Neuronal stem cell (in vitro differentiated cells): ENCODE results near the gene CALML5.

ENCODE experiments used
- DNase-seq: peaks from one replicate; pipeline ENCODE4 v3.0.0-alpha.2; 2013; ENCODE audit warnings: low spot score
- H2AFZ ChIP-seq: one replicate; pipeline ENCODE4 v1.6.1; 2013; ENCODE audit warnings: mild to moderate bottlenecking, low read length, inconsistent platforms
- H2AK5ac ChIP-seq: 2 replicates; pipeline ENCODE4 v1.6.1; 2013; ENCODE audit warnings: low read depth, mild to moderate bottlenecking, inconsistent platforms, low read length, moderate library complexity, mixed read lengths
- H2BK120ac ChIP-seq: 2 replicates; pipeline ENCODE4 v1.6.1; 2013; ENCODE audit warnings: low read depth, mild to moderate bottlenecking, inconsistent platforms, low read length, moderate library complexity, mixed read lengths
- H2BK12ac ChIP-seq: one replicate; pipeline ENCODE4 v1.6.1; 2013; ENCODE audit warnings: low read length, inconsistent platforms
- H2BK15ac ChIP-seq: 2 replicates; pipeline ENCODE4 v1.6.1; 2013; ENCODE audit warnings: mild to moderate bottlenecking, low read length, inconsistent platforms, mixed read lengths
- H2BK5ac ChIP-seq: one replicate; pipeline ENCODE4 v1.6.1; 2013; ENCODE audit warnings: inconsistent platforms, mild to moderate bottlenecking, low read length, moderate library complexity
- H3K14ac ChIP-seq: one replicate; pipeline ENCODE4 v1.6.1; 2013; ENCODE audit warnings: low read length, inconsistent platforms
- H3K18ac ChIP-seq: 2 replicates; pipeline ENCODE4 v1.6.1; 2013; ENCODE audit warnings: low read length, inconsistent platforms
- H3K23ac ChIP-seq: 2 replicates; pipeline ENCODE4 v1.6.1; 2013; ENCODE audit warnings: low read depth, mild to moderate bottlenecking, mixed read lengths, low read length, inconsistent platforms; ENCODE audit not compliant: poor library complexity
- H3K27ac ChIP-seq: replicated peaks from 3 replicates; pipeline ENCODE4 v1.5.1; 2013; ENCODE audit warnings: low read length, inconsistent platforms
- H3K27me3 ChIP-seq, 3 experiments: 2 replicates each; pipeline ENCODE4 v1.6.1; 2013; ENCODE audit warnings: low read length in 3 of 3, mild to moderate bottlenecking in 2 of 3, inconsistent platforms in 1 of 3, low read depth in 1 of 3, mixed read lengths in 1 of 3, moderate library complexity in 1 of 3; ENCODE audit not compliant: control insufficient read depth in 3 of 3, insufficient read depth in 3 of 3
- H3K36me3 ChIP-seq, 2 donors: replicated peaks in 1 of 2; 2 replicates each; pipeline ENCODE4 v1.6.1; 2013; ENCODE audit warnings: low read length in 2 of 2; ENCODE audit not compliant: control insufficient read depth in 2 of 2, insufficient read depth in 2 of 2
- H3K4ac ChIP-seq: 2 replicates; pipeline ENCODE4 v1.6.1; 2013; ENCODE audit warnings: inconsistent platforms, mild to moderate bottlenecking, low read length, moderate library complexity
- H3K4me1 ChIP-seq, 2 donors: 1 replicate in 1 of 2; 2 replicates in 1 of 2; pipeline ENCODE4 v1.6.1; 2013; ENCODE audit warnings: low read length in 2 of 2, low read depth in 1 of 2; ENCODE audit not compliant: control insufficient read depth in 2 of 2, insufficient read depth in 1 of 2
- H3K4me2 ChIP-seq: one replicate; pipeline ENCODE4 v1.6.1; 2013; ENCODE audit warnings: mild to moderate bottlenecking, low read length, inconsistent platforms; ENCODE audit not compliant: insufficient read depth, poor library complexity, severe bottlenecking
- H3K4me3 ChIP-seq, 2 donors: 2 replicates each; pipeline ENCODE4 v1.5.1; 2013; ENCODE audit warnings: low read length in 2 of 2, mild to moderate bottlenecking in 2 of 2, inconsistent platforms in 1 of 2, moderate library complexity in 1 of 2
- H3K79me1 ChIP-seq: one replicate; pipeline ENCODE4 v1.6.1; 2013; ENCODE audit warnings: low read depth, mild to moderate bottlenecking, inconsistent platforms, low read length, moderate library complexity
- H3K9ac ChIP-seq: one replicate; pipeline ENCODE4 v1.6.1; 2013; ENCODE audit warnings: mild to moderate bottlenecking, low read depth, low read length, inconsistent platforms; ENCODE audit not compliant: poor library complexity
- H3K9me3 ChIP-seq, 2 donors: replicated peaks in 1 of 2; 2 replicates each; pipeline versions ENCODE3 to v1.6.1; 2013; ENCODE audit warnings: low read length in 2 of 2, mild to moderate bottlenecking in 2 of 2, inconsistent platforms in 1 of 2, low read depth in 1 of 2, mixed read lengths in 1 of 2, moderate library complexity in 1 of 2; ENCODE audit not compliant: control insufficient read depth in 2 of 2, insufficient read depth in 1 of 2
- H4K8ac ChIP-seq: one replicate; pipeline ENCODE4 v1.6.1; 2013; ENCODE audit warnings: low read depth, mild to moderate bottlenecking, inconsistent platforms, low read length, moderate library complexity
- H4K91ac ChIP-seq: one replicate; pipeline ENCODE4 v1.6.1; 2013; ENCODE audit warnings: low read length, low read depth, mild to moderate bottlenecking, inconsistent platforms; ENCODE audit not compliant: poor library complexity
- WGBS, 2 donors: extraction: QIAGEN DNeasy Blood & Tissue Kit; methylation state at CpG; one replicate each; pipeline ENCODE4 v1.1.7; 2013; ENCODE audit warnings: missing lambda C conversion rate in 2 of 2, mixed read lengths in 1 of 2; ENCODE audit not compliant: insufficient read length in 2 of 2, insufficient replicate concordance in 1 of 2; ENCODE audit errors: extremely low coverage in 2 of 2; 5-methylcytosine and 5-hydroxymethylcytosine counted together

CALML5 gene

GRCh38 chr10:5461203-5461588 lies 38.2 kb downstream of the CALML5 start:
- no peak overlapping the region for H4K8ac ChIP-seq
- no peak overlapping the region for H3K18ac ChIP-seq
- no peak overlapping the region for H3K14ac ChIP-seq
- no peak overlapping the region for H2AFZ ChIP-seq
- no peak overlapping the region for H2BK5ac ChIP-seq
- no peak overlapping the region for H3K9ac ChIP-seq
- no peaks in the 10 kb centered on the region for H3K79me1 ChIP-seq
- WGBS, 2 donors = no CpG with 5 or more reads among the region's 4 CpGs
- no peak overlapping the region for H3K4ac ChIP-seq
- peaks cover 0 to 2% of the 10 kb centered on the region in 2 donors for H3K4me1 ChIP-seq
- no peak overlapping the region for H3K4me3 ChIP-seq
- H3K9me3 ChIP-seq = peaks cover 10 to 14% of the 10 kb centered on the region in 2 donors
- no peak overlapping the region for H2BK120ac ChIP-seq
- peaks cover 22 to 55% of the 10 kb centered on the region in 2 donors for H3K36me3 ChIP-seq
- H3K27ac ChIP-seq = no peak overlapping the region
- no peak overlapping the region for H2BK12ac ChIP-seq
- no peak for DNase-seq
- no peak overlapping the region for H3K4me2 ChIP-seq
- no peak overlapping the region for H2AK5ac ChIP-seq
- H2BK15ac ChIP-seq = no peak overlapping the region
- H4K91ac ChIP-seq = no peak overlapping the region
- H3K27me3 ChIP-seq = no peaks in the 10 kb centered on the region
- no peak overlapping the region for H3K23ac ChIP-seq

GRCh38 chr10:5460468-5461202 lies 38.7 kb downstream of the CALML5 start:
- no peak overlapping the region for H2BK120ac ChIP-seq
- peaks cover 25 to 60% of the 10 kb centered on the region in 2 donors for H3K36me3 ChIP-seq
- H4K8ac ChIP-seq = no peak overlapping the region
- H3K27ac ChIP-seq = no peak overlapping the region
- no peaks in the 10 kb centered on the region for H3K27me3 ChIP-seq
- no peak overlapping the region for H3K4me2 ChIP-seq
- H3K4me1 ChIP-seq = no peaks in the 10 kb centered on the region
- H3K23ac ChIP-seq = no peak overlapping the region
- no peak overlapping the region for H2AK5ac ChIP-seq
- no peak overlapping the region for H2BK5ac ChIP-seq
- no peak overlapping the region for H4K91ac ChIP-seq
- H2AFZ ChIP-seq = no peak overlapping the region
- H3K14ac ChIP-seq = no peak overlapping the region
- no peaks in the 10 kb centered on the region for H3K79me1 ChIP-seq
- no peak overlapping the region for H3K4me3 ChIP-seq
- no peak overlapping the region for H3K4ac ChIP-seq
- no CpG with 5 or more reads among the region's 14 CpGs for WGBS, 2 donors
- no peak overlapping the region for H2BK15ac ChIP-seq
- H3K18ac ChIP-seq = no peak overlapping the region
- no peak overlapping the region for H3K9ac ChIP-seq
- H2BK12ac ChIP-seq = no peak overlapping the region
- no peak for DNase-seq
- peaks cover 10 to 14% of the 10 kb centered on the region in 2 donors for H3K9me3 ChIP-seq

GRCh38 chr10:5458949-5459747 lies 40.2 kb downstream of the CALML5 start:
- Histone ChIP-seq H2BK12ac (no peak overlapping the region), H3K9ac (no peak overlapping the region), H2AK5ac (no peak overlapping the region), H2AFZ (no peak overlapping the region), H2BK15ac (no peak overlapping the region), H3K36me3 (peaks cover 31 to 75% of the 10 kb centered on the region in 2 donors), H3K27me3 (no peaks in the 10 kb centered on the region), H2BK120ac (no peak overlapping the region), H4K8ac (no peak overlapping the region), H4K91ac (no peak overlapping the region), H3K9me3 (peaks cover 10% of the 10 kb centered on the region in 2 donors), H3K4me3 (no peak overlapping the region), H2BK5ac (no peak overlapping the region), H3K14ac (no peak overlapping the region), H3K4ac (no peak overlapping the region), H3K23ac (no peak overlapping the region), H3K4me1 (no peaks in the 10 kb centered on the region), H3K18ac (no peak overlapping the region), H3K4me2 (no peak overlapping the region), H3K79me1 (no peaks in the 10 kb centered on the region), H3K27ac (no peak overlapping the region)
- no peak for DNase-seq
- no CpG with 5 or more reads among the region's 8 CpGs for WGBS, 2 donors

- H3K27ac ChIP-seq = no peak overlapping the region
- H2BK15ac ChIP-seq = no peak overlapping the region
- no peak overlapping the region for H2AK5ac ChIP-seq
- H3K4me1 ChIP-seq = no peaks in the 10 kb centered on the region
- no CpG with 5 or more reads among the region's 1 CpG for WGBS, 2 donors
- no peaks in the 10 kb centered on the region for H3K79me1 ChIP-seq
- no peak overlapping the region for H2AFZ ChIP-seq
- H3K36me3 ChIP-seq = peaks cover 37 to 82% of the 10 kb centered on the region in 2 donors
- H3K9ac ChIP-seq = no peak overlapping the region
- H3K27me3 ChIP-seq = no peaks in the 10 kb centered on the region
- no peak overlapping the region for H3K18ac ChIP-seq
- H2BK120ac ChIP-seq = no peak overlapping the region
- peaks cover 8 to 10% of the 10 kb centered on the region in 2 donors for H3K9me3 ChIP-seq
- H2BK5ac ChIP-seq = no peak overlapping the region
- no peak overlapping the region for H3K14ac ChIP-seq
- no peak overlapping the region for H4K8ac ChIP-seq
- H3K4me3 ChIP-seq = no peak overlapping the region
- no peak for DNase-seq
- H3K4ac ChIP-seq = no peak overlapping the region
- no peak overlapping the region for H4K91ac ChIP-seq
- no peak overlapping the region for H3K23ac ChIP-seq
- H2BK12ac ChIP-seq = no peak overlapping the region
- no peak overlapping the region for H3K4me2 ChIP-seq
Observed at GRCh38 chr10:5458425-5458824, 40.9 kb downstream of the CALML5 start.
